HCT116 (cell line): ENCODE measurements around the gene BICRA. TPM values are rescaled to one million over a fixed set of nuclear protein-coding genes. Genes with fewer than 3 reads are reported as not detected.
A peak's percentile ranks its signal among the peaks of the same experiment; 100 is the strongest.

Experiments used
- ATAC-seq: fragments of 200-7000 bp; cut with Tn5 transposase; 2 replicates; pipeline ENCODE4 v1.9.1; 2020; ENCODE audit warnings: mild to moderate bottlenecking, moderate library complexity
- BruUV-seq: library from RNA; stranded (reverse); fragments of 400-500 nt; replicated peaks from 2 replicates; lab custom pipeline; 2021; lab: Mats Ljungman, UMichigan
- CTCF ChIA-PET: fragments of 300-600 bp; sonication (Branson Sonifier 250); formaldehyde crosslinking; loops from one replicate; lab custom pipeline; 2021; ENCODE audit warnings: antibody characterized with exemption; lab: Charles Lee
- POLR2A ChIA-PET: fragments of 300-600, 350-600 bp; sonication (Branson Sonifier 250); formaldehyde crosslinking; loops from one replicate; lab custom pipeline; 2021; ENCODE audit warnings: antibody characterized with exemption; lab: Charles Lee
- RAD21 ChIA-PET, 2 experiments: fragments of 300-600 bp; sonication (Branson Sonifier 250); formaldehyde crosslinking; loops; one replicate each; lab custom pipeline; 2023; ENCODE audit warnings: low total read pairs in 2 of 2; ENCODE audit not compliant: uncharacterized antibody in 2 of 2, unreplicated experiment in 2 of 2, low non-redundant PET in 1 of 2; lab: Charles Lee
- DNase-seq: peaks from one replicate; pipeline ENCODE4 v3.0.0-alpha.2; 2010; ENCODE audit warnings: low read depth, low spot score
- H2AFZ ChIP-seq: fragments of 200-600 bp; shearing (Covaris generic), sonication (generic); 2 replicates; pipeline ENCODE4 v1.6.1; 2017; ENCODE audit warnings: low read depth, mixed run types, mixed read lengths, antibody characterized with exemption, low read length; ENCODE audit not compliant: poor library complexity, severe bottlenecking
- H3K27ac ChIP-seq: 2 replicates; pipeline ENCODE4 v1.5.1; 2012; ENCODE audit warnings: low read depth, low read length
- H3K27me3 ChIP-seq: fragments of 200-600 bp; sonication (generic); 2 replicates; pipeline ENCODE4 v1.6.1; 2016; ENCODE audit warnings: mixed run types, low read length, mixed read lengths; ENCODE audit not compliant: insufficient read depth
- H3K36me3 ChIP-seq, 2 experiments: fragments of 200-500 bp in 1 of 2; fragments of 200-600 bp in 1 of 2; sonication (Bioruptor generic) in 1 of 2; sonication (generic) in 1 of 2; 2 replicates each; pipeline versions ENCODE4 v1.5.1 to v1.6.1; 2014 to 2016; ENCODE audit warnings: low read length in 2 of 2, inconsistent platforms in 1 of 2, mixed read lengths in 1 of 2, mixed run types in 1 of 2; ENCODE audit not compliant: insufficient read depth in 2 of 2, control insufficient read depth in 1 of 2
- H3K4me1 ChIP-seq, 2 experiments: fragments of 200-600 bp in 1 of 2; sonication (generic) in 1 of 2; 2 replicates each; pipeline versions ENCODE4 v1.5.1 to v1.6.1; 2012 to 2017; ENCODE audit warnings: low read length in 2 of 2, inconsistent platforms in 1 of 2, mild to moderate bottlenecking in 1 of 2, mixed read lengths in 1 of 2, mixed run types in 1 of 2, moderate library complexity in 1 of 2; ENCODE audit not compliant: insufficient read depth in 2 of 2, control insufficient read depth in 1 of 2
- H3K4me2 ChIP-seq: fragments of 200-600 bp; sonication (generic); 2 replicates; pipeline ENCODE4 v1.6.1; 2017; ENCODE audit warnings: mixed run types, low read length, mixed read lengths
- H3K4me3 ChIP-seq, 2 experiments: fragments of 200-600 bp in 1 of 2; sonication (generic) in 1 of 2; replicated peaks in 1 of 2; 2 replicates each; pipeline ENCODE4 v1.5.1; 2011 to 2016; ENCODE audit warnings: low read length in 2 of 2, control low read depth in 1 of 2, low read depth in 1 of 2, mild to moderate bottlenecking in 1 of 2, mixed read lengths in 1 of 2, mixed run types in 1 of 2
- H3K79me2 ChIP-seq: fragments of 200-600 bp; sonication (generic); 2 replicates; pipeline ENCODE4 v1.6.1; 2017; ENCODE audit warnings: mild to moderate bottlenecking, mixed run types, low read length, moderate library complexity, mixed read lengths; ENCODE audit not compliant: insufficient read depth
- H3K9ac ChIP-seq: fragments of 200-600 bp; sonication (generic); 2 replicates; pipeline ENCODE4 v1.6.1; 2016; ENCODE audit warnings: low read length, mixed read lengths
- H3K9me2 ChIP-seq: fragments of 200-600 bp; sonication (generic), shearing (Covaris generic); 2 replicates; pipeline ENCODE4 v1.6.1; 2017; ENCODE audit warnings: mixed run types, mild to moderate bottlenecking, moderate library complexity; ENCODE audit not compliant: insufficient read depth
- H3K9me3 ChIP-seq, 2 experiments: fragments of 200-500 bp in 1 of 2; fragments of 200-600 bp in 1 of 2; sonication (Bioruptor generic) in 1 of 2; sonication (generic) in 1 of 2; 2 replicates each; pipeline ENCODE4 v1.6.1; 2014 to 2017; ENCODE audit warnings: low read length in 2 of 2, mixed read lengths in 2 of 2, inconsistent platforms in 1 of 2, low read depth in 1 of 2, mild to moderate bottlenecking in 1 of 2, mixed run types in 1 of 2, moderate library complexity in 1 of 2; ENCODE audit not compliant: control insufficient read depth in 1 of 2, insufficient read depth in 1 of 2
- H4K20me1 ChIP-seq: fragments of 200-600 bp; sonication (generic), shearing (Covaris generic); 2 replicates; pipeline ENCODE4 v1.6.1; 2017; ENCODE audit warnings: mixed run types, mild to moderate bottlenecking, moderate library complexity; ENCODE audit not compliant: insufficient read depth
- CEBPB ChIP-seq: IDR thresholded peaks from 2 replicates; pipeline ENCODE4 v1.6.1; 2012; ENCODE audit warnings: low read depth
- CTCF ChIP-seq, 3 experiments: fragments of 200-600 bp in 1 of 3; sonication (generic) in 1 of 3; IDR thresholded peaks in 2 of 3; conservative IDR thresholded peaks in 1 of 3; 2 replicates each; pipeline ENCODE4 v1.5.1; 2012 to 2017; ENCODE audit warnings: low read depth in 2 of 3, low read length in 2 of 3, antibody characterized with exemption in 1 of 3, borderline replicate concordance in 1 of 3, control low read depth in 1 of 3, mild to moderate bottlenecking in 1 of 3, mixed read lengths in 1 of 3, mixed run types in 1 of 3, moderate library complexity in 1 of 3; ENCODE audit not compliant: insufficient read depth in 1 of 3
- EGR1 ChIP-seq: IDR thresholded peaks from 2 replicates; pipeline ENCODE4 v1.6.1; 2012; ENCODE audit warnings: low read depth
- ELF1 ChIP-seq: IDR thresholded peaks from 2 replicates; pipeline ENCODE4 v1.6.1; 2012; ENCODE audit warnings: low read depth, borderline replicate concordance
- FOSL1 ChIP-seq: IDR thresholded peaks from 2 replicates; pipeline ENCODE4 v1.6.1; 2012; ENCODE audit warnings: low read depth
- JUND ChIP-seq: IDR thresholded peaks from 2 replicates; pipeline ENCODE4 v1.6.1; 2012
- MAX ChIP-seq: IDR thresholded peaks from 2 replicates; pipeline ENCODE4 v1.6.1; 2012
- POLR2A ChIP-seq: IDR thresholded peaks from 2 replicates; pipeline ENCODE4 v1.7.0; 2011; ENCODE audit warnings: borderline replicate concordance; ENCODE audit not compliant: insufficient read depth, insufficient read length; ENCODE audit errors: extremely low read depth
- RAD21 ChIP-seq: IDR thresholded peaks from 2 replicates; pipeline ENCODE4 v1.6.1; 2012; ENCODE audit warnings: low read depth, mild to moderate bottlenecking
- REST ChIP-seq: IDR thresholded peaks from 2 replicates; pipeline ENCODE4 v1.6.1; 2012; ENCODE audit warnings: low read depth
- SIN3A ChIP-seq: IDR thresholded peaks from 2 replicates; pipeline ENCODE4 v1.6.1; 2012; ENCODE audit warnings: low read depth
- SP1 ChIP-seq: IDR thresholded peaks from 2 replicates; pipeline ENCODE4 v1.6.1; 2012; ENCODE audit warnings: low read depth
- YY1 ChIP-seq: IDR thresholded peaks from 2 replicates; pipeline ENCODE4 v1.6.1; 2011; ENCODE audit warnings: low read length, low read depth, moderate library complexity, mild to moderate bottlenecking; ENCODE audit not compliant: insufficient replicate concordance; ENCODE audit errors: extremely low read depth
- ZFX ChIP-seq: fragments of 450-650 bp; IDR thresholded peaks from 2 replicates; pipeline ENCODE4 v1.6.1; 2017
- ZNF274 ChIP-seq: fragments of 200-500 bp; sonication (Bioruptor generic); IDR thresholded peaks from 2 replicates; pipeline ENCODE4 v1.6.1; 2014; ENCODE audit warnings: mild to moderate bottlenecking, low read depth, low read length, inconsistent platforms
- intact Hi-C: fragments of 100-400 bp; cut with micrococcal nuclease; formaldehyde crosslinking; loops from 2 replicates; pipeline ENCODE4 v1.10.0; 2022
- total RNA-seq: library from RNA; stranded (reverse); gene quantifications from one replicate; pipeline ENCODE4 v1.2.1, GENCODE V29; 2021; ENCODE audit not compliant: unreplicated experiment
- TF ChIP-seq, protein P1 (sequence below): IDR thresholded peaks from 2 replicates; pipeline ENCODE4 v1.6.1; 2011; ENCODE audit warnings: mild to moderate bottlenecking, low read length, moderate library complexity; ENCODE audit not compliant: insufficient replicate concordance; ENCODE audit errors: extremely low read depth

BICRA gene
- total RNA-seq, 1 experiment from 2014 or later, result 11.3 TPM

- peak overlapping the region; percentile 34 for H3K27ac ChIP-seq
- intact Hi-C loops, result no loop called here
These were observed 10.3 kb upstream of the BICRA start for GRCh38 chr19:47598407-47599349.

More at GRCh38 chr19:47598407-47599349, 10.3 kb upstream of the BICRA start:
- BruUV-seq, result no TSS peak
- ATAC-seq (peak; percentile 24), DNase-seq (peak; percentile 61)
- ChIA-PET CTCF (interaction anchor here (0.6 kb wide), 1 partner anchor 50 kb away, joined by 8 read pairs; no protein-coding TSS in a partner anchor), RAD21 (interaction anchor here in 1 of 2 experiments (0.8 kb wide), 1 partner anchor 83 kb away, joined by 4 read pairs; no protein-coding TSS in a partner anchor), POLR2A (interaction anchor here (0.7 kb wide), 3 partner anchors 31 to 199 kb away, joined by 3 to 6 read pairs (median 4); no protein-coding TSS in a partner anchor)
- TF ChIP-seq CTCF (IDR thresholded peaks at IDR 0.05 in 2 of 3, conservative IDR thresholded peaks at IDR 0.05 in 1 of 3; ENCODE audit: borderline replicate concordance in 1 of 3, insufficient read depth in 1 of 3, low read depth in 2 of 3, low read length in 2 of 3), result no peak
- TF ChIP-seq SIN3A, result no peak
- no peak for TF ChIP-seq ELF1
- TF ChIP-seq, protein P1, sequence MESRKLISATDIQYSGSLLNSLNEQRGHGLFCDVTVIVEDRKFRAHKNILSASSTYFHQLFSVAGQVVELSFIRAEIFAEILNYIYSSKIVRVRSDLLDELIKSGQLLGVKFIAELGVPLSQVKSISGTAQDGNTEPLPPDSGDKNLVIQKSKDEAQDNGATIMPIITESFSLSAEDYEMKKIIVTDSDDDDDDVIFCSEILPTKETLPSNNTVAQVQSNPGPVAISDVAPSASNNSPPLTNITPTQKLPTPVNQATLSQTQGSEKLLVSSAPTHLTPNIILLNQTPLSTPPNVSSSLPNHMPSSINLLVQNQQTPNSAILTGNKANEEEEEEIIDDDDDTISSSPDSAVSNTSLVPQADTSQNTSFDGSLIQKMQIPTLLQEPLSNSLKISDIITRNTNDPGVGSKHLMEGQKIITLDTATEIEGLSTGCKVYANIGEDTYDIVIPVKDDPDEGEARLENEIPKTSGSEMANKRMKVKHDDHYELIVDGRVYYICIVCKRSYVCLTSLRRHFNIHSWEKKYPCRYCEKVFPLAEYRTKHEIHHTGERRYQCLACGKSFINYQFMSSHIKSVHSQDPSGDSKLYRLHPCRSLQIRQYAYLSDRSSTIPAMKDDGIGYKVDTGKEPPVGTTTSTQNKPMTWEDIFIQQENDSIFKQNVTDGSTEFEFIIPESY, result no peak
- no peak for TF ChIP-seq EGR1
- TF ChIP-seq CEBPB, result no peak
- no peak for TF ChIP-seq POLR2A
- peak; percentile 56 for TF ChIP-seq SP1
- no peak; the same call in 1 of the 2 replicates for TF ChIP-seq MAX
- TF ChIP-seq ZFX, result no peak
- TF ChIP-seq RAD21, result no peak
- TF ChIP-seq YY1, result peak; percentile 45
- TF ChIP-seq JUND, result peak; percentile 35; the same call in 1 of the 2 replicates
- no peak for TF ChIP-seq ZNF274
- TF ChIP-seq FOSL1, result peak; percentile 58; the same call in 1 of the 2 replicates
- TF ChIP-seq REST, result no peak
- no peaks in the 10 kb centered on the region for H3K9me3 ChIP-seq
- peak overlapping the region; percentile 65 for H3K4me2 ChIP-seq
- no peaks in the 10 kb centered on the region for H3K36me3 ChIP-seq
- no peaks in the 10 kb centered on the region for H3K27me3 ChIP-seq
- H4K20me1 ChIP-seq, result no peaks in the 10 kb centered on the region
- no peaks in the 10 kb centered on the region for H3K9me2 ChIP-seq
- H2AFZ ChIP-seq, result peak overlapping the region; percentile 85
- H3K4me3 ChIP-seq, result peak overlapping the region; percentile 57 to 63
- peaks cover 22 to 35% of the 10 kb centered on the region in 2 experiments for H3K4me1 ChIP-seq
- H3K9ac ChIP-seq, result peak overlapping the region; percentile 57
- H3K79me2 ChIP-seq, result no peaks in the 10 kb centered on the region
